ENCODE results near the gene PACS1.

Gene PACS1

DNA sequence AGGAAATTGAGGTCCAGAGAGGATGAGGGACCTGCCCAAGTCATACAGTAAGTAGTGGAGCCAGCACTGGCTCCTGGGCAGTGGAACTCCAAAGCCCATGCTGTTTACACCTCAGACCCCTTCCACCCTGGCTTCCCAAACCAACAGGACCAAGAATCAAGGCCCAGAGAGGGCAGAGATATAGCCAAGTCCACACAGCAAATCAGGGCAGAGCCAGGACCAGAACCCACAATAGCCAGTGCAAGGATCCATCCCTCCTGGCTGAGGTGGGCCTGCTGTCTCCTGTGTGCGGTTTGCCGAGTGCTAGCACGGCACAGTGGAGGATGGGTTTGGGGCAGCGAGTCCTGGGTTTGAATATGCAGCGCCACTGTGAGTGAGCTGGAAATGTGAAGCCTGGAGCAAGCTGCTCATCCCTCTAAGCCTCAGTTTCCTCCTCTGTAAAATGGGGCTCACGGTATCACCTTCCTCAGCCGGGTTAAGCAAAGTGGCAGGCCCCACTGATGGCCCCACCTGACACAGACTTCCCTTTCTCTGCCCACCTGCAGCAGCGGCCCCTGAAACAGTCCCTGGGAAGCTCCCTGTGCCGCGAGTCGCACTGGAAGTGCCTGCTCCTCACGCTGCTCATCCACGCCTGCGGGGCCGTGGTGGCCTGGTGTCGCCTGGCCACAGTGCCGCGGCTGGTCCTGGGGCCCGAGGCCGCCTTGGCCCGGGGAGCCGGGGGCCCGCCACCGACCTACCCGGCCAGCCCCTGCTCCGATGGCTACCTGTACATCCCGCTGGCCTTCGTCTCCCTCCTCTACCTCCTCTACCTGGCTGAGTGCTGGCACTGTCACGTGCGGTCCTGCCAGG lies 223.9 kb downstream of the PACS1 start:
- DNase-seq (ENCODE audit: insufficient read length, low spot score), result no peak
- FAIRE-seq, result peak; percentile 42
